ENCODE data around the gene EPN1. TPM values are rescaled to one million over a fixed set of nuclear protein-coding genes. Genes with fewer than 3 reads are reported as not detected.
A peak's percentile ranks its signal among the peaks of the same experiment; 100 is the strongest.

The EPN1 gene
- total and polyA plus RNA-seq, 2 of the 8 experiments (the other 6 are each of a cell fraction or from before 2014, with no cell fraction given): 49.6 to 200 TPM

GRCh38 chr19:55704494-55705245 lies 29.6 kb downstream of the EPN1 start:
- TF ChIP-seq ATF3 (IDR thresholded peaks at IDR 0.05; ENCODE audit: insufficient read depth, low read depth, low read length) (no peak), CREB1 (IDR thresholded peaks at IDR 0.05) (no peak), CTCF (IDR thresholded peaks at IDR 0.05; ENCODE audit: control extremely low read depth in 1 of 3, insufficient read depth in 1 of 3, low read depth in 1 of 3, low read length in 3 of 3) (peak; percentile 2 to 35 (median 17); a peak in 3 of 4 replicates)
- no peak overlapping the region for H3K18ac ChIP-seq (ENCODE audit: extremely low read depth, low read length)
- POLR2A ChIA-PET (ENCODE audit: partially characterized antibody): no interaction called here
- H3K79me1 ChIP-seq (ENCODE audit: low read depth, low read length): no peaks in the 10 kb centered on the region
- H2BK120ac ChIP-seq (replicated peaks; ENCODE audit: low read depth, low read length): no peak overlapping the region
- no peak overlapping the region for H3K23ac ChIP-seq (ENCODE audit: insufficient read length)
- no peaks in the 10 kb centered on the region for H3K23me2 ChIP-seq (ENCODE audit: low read depth, low read length)
- H2BK12ac ChIP-seq (ENCODE audit: low read depth, low read length): no peak overlapping the region
- no peak overlapping the region for H3K56ac ChIP-seq (replicated peaks; ENCODE audit: insufficient read length, low read depth, low read length)
- H3K9ac ChIP-seq (replicated peaks in 1 of 4; ENCODE audit: extremely low read depth in 1 of 4, low read depth in 3 of 4, low read length in 3 of 4): no peak overlapping the region
- no peaks in the 10 kb centered on the region; a peak in 1 of 7 replicates for H3K4me1 ChIP-seq (replicated peaks in 1 of 4; ENCODE audit: control insufficient read depth in 3 of 4, insufficient read depth in 4 of 4, low read length in 3 of 4)
- no peak overlapping the region for H3K4me3 ChIP-seq (ENCODE audit: extremely low read depth in 1 of 4, insufficient read depth in 2 of 4, low read depth in 3 of 4, low read length in 4 of 4)
- no peak overlapping the region for H4K8ac ChIP-seq (ENCODE audit: extremely low read depth, insufficient read depth, low read length)
- H2BK15ac ChIP-seq (ENCODE audit: low read length): no peak overlapping the region
- H2AFZ ChIP-seq (ENCODE audit: low read length): no peak overlapping the region
- H3K36me3 ChIP-seq (ENCODE audit: control insufficient read depth in 2 of 4, insufficient read depth in 4 of 4, low read length in 3 of 4): peaks cover 0 to 8% (median 0%) of the 10 kb centered on the region in 4 experiments; a peak in 1 of 8 replicates
- no peak overlapping the region for H2BK20ac ChIP-seq (ENCODE audit: low read length)
- no peaks in the 10 kb centered on the region for H4K20me1 ChIP-seq (replicated peaks in 1 of 2; ENCODE audit: control insufficient read depth in 1 of 2, insufficient read depth in 2 of 2, low read length in 2 of 2)
- no peak overlapping the region for H4K91ac ChIP-seq (replicated peaks; ENCODE audit: insufficient read length, low read length)
- FAIRE-seq (no peak), DNase-seq (ENCODE audit: low read depth in 1 of 2, low spot score in 2 of 2) (no peak)
- no peak overlapping the region for H3K4me2 ChIP-seq (ENCODE audit: insufficient read depth in 1 of 2, low read depth in 2 of 2, low read length in 2 of 2)
- H4K5ac ChIP-seq (ENCODE audit: insufficient read length, low read depth, low read length): no peak overlapping the region
- no peaks in the 10 kb centered on the region for H3K79me2 ChIP-seq (ENCODE audit: control insufficient read depth in 1 of 2, insufficient read depth in 2 of 2, low read length in 2 of 2)
- H3K14ac ChIP-seq (ENCODE audit: insufficient read length): no peak overlapping the region
- 93% methylated on average over 15 of the region's 15 CpGs; no CpG with 5 or more reads in 1 of the 2 experiments for WGBS, 2 experiments (ENCODE audit: extremely low coverage in 1 of 2, insufficient coverage in 1 of 2, insufficient read length in 1 of 2, insufficient replicate concordance in 2 of 2, low coverage in 1 of 2, low lambda C conversion rate in 2 of 2, missing lambda C conversion rate in 1 of 2)
- H3K27me3 ChIP-seq (replicated peaks in 1 of 4; ENCODE audit: control insufficient read depth in 3 of 4, extremely low read depth in 1 of 4, insufficient read depth in 3 of 4, low read length in 3 of 4): no peaks in the 10 kb centered on the region
- H3K4ac ChIP-seq (replicated peaks; ENCODE audit: insufficient read length, low read depth, low read length): no peak overlapping the region
- CTCF ChIA-PET (ENCODE audit: partially characterized antibody): interaction anchor here (0.6 to 2.3 kb wide), 5 partner anchors 10 to 362 kb away, joined by 3 to 12 read pairs (median 5); no protein-coding TSS in a partner anchor
- peaks cover 16 to 29% of the 10 kb centered on the region in 2 experiments; a peak in 3 of 4 replicates for H3K9me3 ChIP-seq (ENCODE audit: insufficient read depth in 2 of 2, low read depth in 1 of 2, low read length in 1 of 2)
- H2AK5ac ChIP-seq (ENCODE audit: low read depth, low read length): no peak overlapping the region
- H3K27ac ChIP-seq (ENCODE audit: low read depth, low read length): no peak overlapping the region
- H2BK5ac ChIP-seq (ENCODE audit: low read depth, low read length): no peak overlapping the region

Data from H1 (cell line).